Measurements from ENCODE around the gene GRM2.

DNA sequence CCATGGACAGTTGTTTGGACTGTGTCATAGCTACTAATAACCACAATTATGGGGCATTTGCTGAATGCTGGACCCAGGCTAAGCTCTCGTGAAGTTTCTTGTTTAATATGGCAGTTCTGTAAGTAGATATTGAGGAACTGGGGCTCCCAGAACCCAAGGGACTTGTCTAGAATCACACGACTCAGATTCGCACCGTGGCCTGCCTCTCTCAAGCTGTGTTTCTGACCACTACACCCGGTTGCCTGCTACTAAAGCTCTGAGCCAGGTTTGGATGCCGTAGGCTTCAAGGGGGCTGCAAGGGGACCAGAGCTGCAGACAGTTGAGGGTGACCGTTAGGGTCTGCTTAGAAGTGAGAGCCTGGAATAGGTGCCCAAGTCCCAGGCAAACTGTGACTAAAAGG, 24.3 kb upstream of the GRM2 start:
- TF ChIP-seq CTCF (IDR thresholded peaks at IDR 0.05), result no peak
- TF ChIP-seq POLR2A (IDR thresholded peaks at IDR 0.05), result no peak
- no peak for TF ChIP-seq EP300 (IDR thresholded peaks at IDR 0.05)
